Central memory CD8-positive, alpha-beta T cell (primary cell): ENCODE results near the gene IWS1.
A peak's percentile ranks its signal among the peaks of the same experiment; 100 is the strongest.
"Not testable (repeated sequence)": the region's sequence is repeated elsewhere in the genome, so short reads cannot be mapped to it uniquely, and the experiment has no call there.

Experiments
- ATAC-seq: fragments of 150-1000 bp; cut with Tn5 transposase; replicated peaks from 2 replicates; pipeline ENCODE4 v1.10.0; 2022; ENCODE audit warnings: mild to moderate bottlenecking, moderate FRiP score, moderate number of reproducible peaks; ENCODE audit not compliant: poor library complexity, severe bottlenecking; ENCODE audit errors: extremely low read depth
- DNase-seq, 2 donors: peaks; one replicate each; pipeline ENCODE4 v3.0.0; 2021; ENCODE audit warnings: low spot score in 2 of 2
- H3K27ac Mint-ChIP-seq: one replicate; pipeline ENCODE4 v1.8.0; 2022; ENCODE audit warnings: low read depth, mild to moderate bottlenecking, moderate library complexity, mixed read lengths
- H3K27me3 Mint-ChIP-seq: one replicate; pipeline ENCODE4 v1.8.0; 2022; ENCODE audit warnings: mixed read lengths
- H3K36me3 Mint-ChIP-seq: one replicate; pipeline ENCODE4 v1.8.0; 2022; ENCODE audit warnings: mild to moderate bottlenecking, moderate library complexity, mixed read lengths; ENCODE audit not compliant: insufficient read depth
- H3K4me1 Mint-ChIP-seq: one replicate; pipeline ENCODE4 v1.8.0; 2022; ENCODE audit warnings: mixed read lengths
- H3K4me3 Mint-ChIP-seq: one replicate; pipeline ENCODE4 v1.8.0; 2022; ENCODE audit warnings: mild to moderate bottlenecking, moderate library complexity, mixed read lengths
- H3K9me3 Mint-ChIP-seq: one replicate; pipeline ENCODE4 v1.8.0; 2022; ENCODE audit warnings: mixed read lengths

Gene IWS1

GRCh38 chr2:127531221-127531648 lies 4.9 kb upstream of the IWS1 start:
- no peak for ATAC-seq
- Mint-ChIP-seq H3K36me3 (peaks cover 9% of the 10 kb centered on the region), H3K4me3 (no peak overlapping the region), H3K4me1 (peaks cover 15% of the 10 kb centered on the region), H3K27ac (no peak overlapping the region), H3K27me3 (peaks cover 23% of the 10 kb centered on the region), H3K9me3 (no peaks in the 10 kb centered on the region)
- DNase-seq = no peak

- Mint-ChIP-seq H3K27ac (no peak overlapping the region), H3K4me1 (peaks cover 19% of the 10 kb centered on the region), H3K36me3 (peaks cover 15% of the 10 kb centered on the region), H3K9me3 (no peaks in the 10 kb centered on the region), H3K4me3 (no peak overlapping the region), H3K27me3 (peaks cover 23% of the 10 kb centered on the region)
- ATAC-seq = no peak
- no peak for DNase-seq
Observed at GRCh38 chr2:127530245-127531140, 4.2 kb upstream of the IWS1 start.

DNA sequence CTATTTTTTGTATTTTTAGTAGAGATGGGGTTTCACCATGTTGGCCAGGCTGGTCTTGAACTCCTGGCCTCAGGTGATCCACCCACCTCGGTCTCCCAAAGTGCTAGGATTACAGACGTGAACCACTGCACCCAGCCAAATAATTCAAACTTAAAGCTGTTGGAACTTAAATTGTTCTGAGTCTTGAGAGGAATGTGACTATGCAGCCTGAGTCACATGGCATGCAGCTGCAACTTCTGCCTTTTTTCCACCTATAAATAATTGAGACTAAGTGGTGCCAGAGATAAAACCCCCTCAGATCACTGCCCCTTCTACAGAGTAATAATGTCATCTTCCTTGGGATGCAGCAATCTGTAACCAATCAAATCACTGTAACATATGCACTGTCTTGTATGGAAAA lies 3.1 kb upstream of the IWS1 start:
- peaks cover 19% of the 10 kb centered on the region for H3K27me3 Mint-ChIP-seq
- peaks cover 15% of the 10 kb centered on the region for H3K36me3 Mint-ChIP-seq
- not testable (repeated sequence) for H3K4me3 Mint-ChIP-seq, H3K9me3 Mint-ChIP-seq, ATAC-seq, H3K27ac Mint-ChIP-seq, DNase-seq
- H3K4me1 Mint-ChIP-seq = peaks cover 23% of the 10 kb centered on the region

DNA sequence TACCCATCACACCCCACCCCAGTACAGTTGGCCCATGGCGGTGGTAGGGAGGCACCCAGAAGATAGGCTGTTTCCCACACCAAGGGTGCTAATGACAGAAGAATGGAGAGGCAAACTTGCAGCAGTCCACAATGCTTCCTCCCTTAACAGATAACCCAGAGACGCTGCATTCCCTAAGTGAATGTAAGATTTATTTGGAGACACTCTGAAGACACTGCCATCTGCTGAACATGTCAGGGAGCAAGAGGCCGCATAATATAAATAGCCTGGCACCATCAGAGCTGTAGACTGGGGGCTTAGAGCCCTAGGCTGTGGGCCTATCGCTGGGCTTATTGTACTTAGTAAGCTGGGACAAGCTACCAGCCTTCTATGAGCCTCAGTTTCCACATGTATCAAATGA lies 2.2 kb upstream of the IWS1 start:
- H3K27ac Mint-ChIP-seq = no peak overlapping the region
- peaks cover 10% of the 10 kb centered on the region for H3K27me3 Mint-ChIP-seq
- ATAC-seq (no peak), DNase-seq (no peak)
- no peaks in the 10 kb centered on the region for H3K9me3 Mint-ChIP-seq
- H3K4me3 Mint-ChIP-seq = no peak overlapping the region
- peaks cover 18% of the 10 kb centered on the region for H3K36me3 Mint-ChIP-seq
- peaks cover 29% of the 10 kb centered on the region for H3K4me1 Mint-ChIP-seq

DNA sequence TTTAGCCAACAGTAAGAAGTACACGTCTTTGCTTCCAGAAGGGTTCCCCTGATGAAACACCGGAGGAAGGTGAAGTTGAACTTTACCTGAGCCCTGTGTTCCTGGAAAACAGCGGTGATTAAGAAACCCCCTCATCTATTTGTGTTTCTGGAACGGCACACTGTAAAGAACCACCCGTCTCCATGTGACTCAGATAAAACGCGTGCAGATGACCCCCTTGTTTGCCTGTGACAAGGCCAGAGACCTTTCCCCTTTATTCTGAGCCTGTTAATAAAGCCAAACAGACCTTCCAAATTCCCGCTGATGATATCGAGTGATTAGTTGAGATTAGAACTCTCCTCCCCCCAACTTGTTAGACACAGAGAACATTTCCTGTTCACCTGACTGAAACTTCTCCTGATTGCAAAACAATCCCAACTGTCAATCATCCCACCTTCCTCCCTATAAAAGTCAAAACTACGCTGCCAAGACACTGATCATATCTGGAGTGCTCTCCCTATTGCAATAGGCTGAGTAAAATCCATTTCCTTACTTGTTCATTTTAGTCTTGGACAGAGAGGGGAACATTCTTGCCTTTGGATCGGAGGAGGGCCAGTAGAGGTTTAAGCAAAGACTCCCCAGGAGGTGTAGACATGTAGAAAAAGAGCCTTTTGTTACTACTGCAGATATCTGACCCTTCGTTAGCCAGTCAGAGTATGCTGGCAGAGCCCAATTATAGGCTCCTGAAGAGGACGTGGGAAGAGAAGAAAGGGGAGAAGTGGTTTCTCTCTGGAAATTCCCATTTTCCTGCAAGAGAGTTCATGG lies 914 bp upstream of the IWS1 start:
- DNase-seq (no peak), ATAC-seq (peak; percentile 7)
- Mint-ChIP-seq H3K27me3 (no peaks in the 10 kb centered on the region), H3K36me3 (peaks cover 22% of the 10 kb centered on the region), H3K4me3 (peak overlapping the region; percentile 86), H3K9me3 (no peaks in the 10 kb centered on the region), H3K27ac (peak overlapping the region; percentile 96), H3K4me1 (peaks cover 35% of the 10 kb centered on the region)

GRCh38 chr2:127525691-127526131 lies 578 bp downstream of the IWS1 start:
- Mint-ChIP-seq H3K27ac (peak overlapping the region; percentile 96), H3K4me1 (peaks cover 40% of the 10 kb centered on the region), H3K36me3 (peaks cover 32% of the 10 kb centered on the region), H3K9me3 (no peaks in the 10 kb centered on the region), H3K27me3 (no peaks in the 10 kb centered on the region), H3K4me3 (peak overlapping the region; percentile 86)
- DNase-seq (no peak), ATAC-seq (no peak)

GRCh38 chr2:127524198-127524834 lies 2.0 kb downstream of the IWS1 start:
- not testable (repeated sequence) for H3K9me3 Mint-ChIP-seq, ATAC-seq, H3K27me3 Mint-ChIP-seq, DNase-seq
- Mint-ChIP-seq H3K36me3 (peaks cover 45% of the 10 kb centered on the region), H3K4me3 (peak overlapping the region; percentile 86), H3K4me1 (peaks cover 40% of the 10 kb centered on the region), H3K27ac (peak overlapping the region; percentile 50)

DNA sequence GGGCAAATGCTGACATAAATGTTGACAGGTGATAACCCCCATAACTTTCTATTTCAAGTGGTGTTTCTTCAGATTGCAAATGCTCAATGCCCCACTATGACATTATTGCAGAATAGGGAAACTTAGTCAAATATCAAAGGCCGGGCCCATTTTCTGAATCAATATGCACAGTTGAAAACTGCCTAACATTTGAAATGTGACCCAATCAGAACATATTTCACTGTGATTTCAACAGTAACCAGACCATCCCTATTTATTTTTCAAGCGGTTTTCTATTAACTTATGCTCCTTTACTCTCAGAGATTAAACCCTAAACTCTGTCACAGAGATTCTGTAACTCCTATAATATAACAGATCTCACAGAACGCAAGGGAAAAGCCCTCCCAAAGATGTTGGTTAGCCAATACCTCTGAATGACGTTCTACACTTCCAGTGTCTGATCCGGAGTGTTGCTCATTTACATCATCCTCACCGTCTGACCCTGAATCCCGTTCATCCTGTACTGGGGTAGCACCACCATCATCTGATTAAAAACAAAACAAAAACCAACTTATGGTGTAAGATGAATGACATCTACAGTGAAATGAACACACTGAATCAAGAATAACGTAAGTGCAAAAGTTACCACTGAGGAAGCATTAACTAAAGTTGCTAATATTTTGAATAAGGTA lies 2.9 kb downstream of the IWS1 start:
- no peak for ATAC-seq

GRCh38 chr2:127520424-127520823 lies 5.9 kb downstream of the IWS1 start:
- Mint-ChIP-seq H3K27ac (no peak overlapping the region), H3K4me1 (peaks cover 46% of the 10 kb centered on the region), H3K36me3 (peaks cover 36% of the 10 kb centered on the region)

More for the DNA sequence above, 2.9 kb downstream of the IWS1 start:
- peak overlapping the region; percentile 50 for H3K27ac Mint-ChIP-seq
- no peak for DNase-seq
- H3K9me3 Mint-ChIP-seq = no peaks in the 10 kb centered on the region
- H3K36me3 Mint-ChIP-seq = peaks cover 45% of the 10 kb centered on the region
- peak overlapping the region; percentile 32 for H3K4me3 Mint-ChIP-seq
- H3K4me1 Mint-ChIP-seq = peaks cover 40% of the 10 kb centered on the region
- no peaks in the 10 kb centered on the region for H3K27me3 Mint-ChIP-seq

GRCh38 chr2:127517465-127517864 lies 8.8 kb downstream of the IWS1 start:
- Mint-ChIP-seq H3K27ac (no peak overlapping the region), H3K27me3 (no peaks in the 10 kb centered on the region), H3K36me3 (peaks cover 43% of the 10 kb centered on the region), H3K9me3 (no peaks in the 10 kb centered on the region), H3K4me3 (no peak overlapping the region), H3K4me1 (peaks cover 54% of the 10 kb centered on the region)
- DNase-seq (no peak), ATAC-seq (no peak)

More at GRCh38 chr2:127520424-127520823, 5.9 kb downstream of the IWS1 start:
- Mint-ChIP-seq H3K9me3 (no peaks in the 10 kb centered on the region), H3K4me3 (no peak overlapping the region), H3K27me3 (no peaks in the 10 kb centered on the region)
- ATAC-seq (no peak), DNase-seq (no peak)

GRCh38 chr2:127516041-127516762 lies 10.1 kb downstream of the IWS1 start:
- peak overlapping the region; percentile 62 for H3K27ac Mint-ChIP-seq
- H3K36me3 Mint-ChIP-seq = peaks cover 36% of the 10 kb centered on the region
- no peaks in the 10 kb centered on the region for H3K27me3 Mint-ChIP-seq
- H3K4me1 Mint-ChIP-seq = peaks cover 60% of the 10 kb centered on the region
- no peaks in the 10 kb centered on the region for H3K9me3 Mint-ChIP-seq
- DNase-seq (no peak), ATAC-seq (no peak)
- no peak overlapping the region for H3K4me3 Mint-ChIP-seq
